ENCODE results near the gene CHD9NB. TPM values are rescaled to one million over a fixed set of nuclear protein-coding genes. Genes with fewer than 3 reads are reported as not detected.
A peak's percentile ranks its signal among the peaks of the same experiment; 100 is the strongest.

CHD9NB gene
- total and polyA plus RNA-seq, 9 of the 15 experiments (the other 6 are each of a cell fraction or from before 2014, with no cell fraction given), result 0.06 to 0.10 (median 0.07) TPM; not detected in 6

- TF ChIP-seq AFF4 (CRISPR knock-in tag; IDR thresholded peaks at IDR 0.05) (no peak), MTA3 (IDR thresholded peaks at IDR 0.05; ENCODE audit: borderline replicate concordance) (no peak), BRD9 (IDR thresholded peaks at IDR 0.05; ENCODE audit: low read depth, partially characterized antibody) (no peak), KAT2B (IDR thresholded peaks at IDR 0.05; ENCODE audit: low read depth, low read length) (no peak), FOXK2 (conservative IDR thresholded peaks at IDR 0.05 in 1 of 2, IDR thresholded peaks at IDR 0.05 in 1 of 2; ENCODE audit: low read depth in 2 of 2) (no peak), CREBBP (IDR thresholded peaks at IDR 0.05; ENCODE audit: low read depth, low read length) (no peak), TEAD4 (IDR thresholded peaks at IDR 0.05; ENCODE audit: low read length) (peak; percentile 47; the same call in 1 of the 2 replicates), TEAD4 (CRISPR knock-in tag; IDR thresholded peaks at IDR 0.05; ENCODE audit: borderline replicate concordance) (no peak), ZNF3 (CRISPR knock-in tag; IDR thresholded peaks at IDR 0.05) (no peak), NRF1 (conservative IDR thresholded peaks at IDR 0.05 in 1 of 2, IDR thresholded peaks at IDR 0.05 in 1 of 2) (no peak), PCBP1 (IDR thresholded peaks at IDR 0.05; ENCODE audit: low read depth, low read length, poor library complexity, severe bottlenecking) (no peak), MEF2A (IDR thresholded peaks at IDR 0.05; ENCODE audit: control insufficient read depth, low read depth, low read length) (no peak), TBL1XR1 (IDR thresholded peaks at IDR 0.05; ENCODE audit: low read length in 2 of 2) (no peak), NCOR1 (IDR thresholded peaks at IDR 0.05) (peak; percentile 67), RBFOX2 (IDR thresholded peaks at IDR 0.05; ENCODE audit: low read depth, low read length) (no peak), KDM1A (IDR thresholded peaks at IDR 0.05) (peak in 1 of 2 experiments; percentile 11; a peak in 1 of 4 replicates), SMARCA4 (IDR thresholded peaks at IDR 0.05) (peak; percentile 47; the same call in 1 of the 2 replicates)
- TF ChIP-seq, protein P1, sequence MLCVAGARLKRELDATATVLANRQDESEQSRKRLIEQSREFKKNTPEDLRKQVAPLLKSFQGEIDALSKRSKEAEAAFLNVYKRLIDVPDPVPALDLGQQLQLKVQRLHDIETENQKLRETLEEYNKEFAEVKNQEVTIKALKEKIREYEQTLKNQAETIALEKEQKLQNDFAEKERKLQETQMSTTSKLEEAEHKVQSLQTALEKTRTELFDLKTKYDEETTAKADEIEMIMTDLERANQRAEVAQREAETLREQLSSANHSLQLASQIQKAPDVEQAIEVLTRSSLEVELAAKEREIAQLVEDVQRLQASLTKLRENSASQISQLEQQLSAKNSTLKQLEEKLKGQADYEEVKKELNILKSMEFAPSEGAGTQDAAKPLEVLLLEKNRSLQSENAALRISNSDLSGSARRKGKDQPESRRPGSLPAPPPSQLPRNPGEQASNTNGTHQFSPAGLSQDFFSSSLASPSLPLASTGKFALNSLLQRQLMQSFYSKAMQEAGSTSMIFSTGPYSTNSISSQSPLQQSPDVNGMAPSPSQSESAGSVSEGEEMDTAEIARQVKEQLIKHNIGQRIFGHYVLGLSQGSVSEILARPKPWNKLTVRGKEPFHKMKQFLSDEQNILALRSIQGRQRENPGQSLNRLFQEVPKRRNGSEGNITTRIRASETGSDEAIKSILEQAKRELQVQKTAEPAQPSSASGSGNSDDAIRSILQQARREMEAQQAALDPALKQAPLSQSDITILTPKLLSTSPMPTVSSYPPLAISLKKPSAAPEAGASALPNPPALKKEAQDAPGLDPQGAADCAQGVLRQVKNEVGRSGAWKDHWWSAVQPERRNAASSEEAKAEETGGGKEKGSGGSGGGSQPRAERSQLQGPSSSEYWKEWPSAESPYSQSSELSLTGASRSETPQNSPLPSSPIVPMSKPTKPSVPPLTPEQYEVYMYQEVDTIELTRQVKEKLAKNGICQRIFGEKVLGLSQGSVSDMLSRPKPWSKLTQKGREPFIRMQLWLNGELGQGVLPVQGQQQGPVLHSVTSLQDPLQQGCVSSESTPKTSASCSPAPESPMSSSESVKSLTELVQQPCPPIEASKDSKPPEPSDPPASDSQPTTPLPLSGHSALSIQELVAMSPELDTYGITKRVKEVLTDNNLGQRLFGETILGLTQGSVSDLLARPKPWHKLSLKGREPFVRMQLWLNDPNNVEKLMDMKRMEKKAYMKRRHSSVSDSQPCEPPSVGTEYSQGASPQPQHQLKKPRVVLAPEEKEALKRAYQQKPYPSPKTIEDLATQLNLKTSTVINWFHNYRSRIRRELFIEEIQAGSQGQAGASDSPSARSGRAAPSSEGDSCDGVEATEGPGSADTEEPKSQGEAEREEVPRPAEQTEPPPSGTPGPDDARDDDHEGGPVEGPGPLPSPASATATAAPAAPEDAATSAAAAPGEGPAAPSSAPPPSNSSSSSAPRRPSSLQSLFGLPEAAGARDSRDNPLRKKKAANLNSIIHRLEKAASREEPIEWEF (CRISPR knock-in tag; IDR thresholded peaks at IDR 0.05), result no peak
Measured at GRCh38 chr16:53083119-53083518, 30.4 kb upstream of the CHD9NB start (continued).

All from K562 (cell line).